Mucosa of rectum (tissue), 2 donors: ENCODE data around the gene KIF16B.

Experiments
- H3K27ac ChIP-seq, 2 donors: one replicate each; pipeline ENCODE4 v1.7.0; 2013; ENCODE audit warnings: inconsistent platforms in 2 of 2, low read depth in 2 of 2, low read length in 2 of 2
- H3K27me3 ChIP-seq, 2 donors: one replicate each; pipeline ENCODE4 v1.7.0; 2013; ENCODE audit warnings: low read length in 2 of 2; ENCODE audit not compliant: control insufficient read depth in 2 of 2, insufficient read depth in 2 of 2
- H3K36me3 ChIP-seq, 2 donors: one replicate each; pipeline ENCODE4 v1.7.0; 2013; ENCODE audit warnings: low read length in 2 of 2; ENCODE audit not compliant: control insufficient read depth in 2 of 2, insufficient read depth in 2 of 2
- H3K4me1 ChIP-seq, 2 donors: one replicate each; pipeline ENCODE4 v1.7.0; 2013; ENCODE audit warnings: low read length in 2 of 2, mild to moderate bottlenecking in 1 of 2; ENCODE audit not compliant: control insufficient read depth in 2 of 2, insufficient read depth in 2 of 2
- H3K4me3 ChIP-seq, 2 donors: one replicate each; pipeline ENCODE4 v1.7.0; 2013; ENCODE audit warnings: low read length in 2 of 2
- H3K9ac ChIP-seq, 2 donors: one replicate each; pipeline ENCODE4 v1.7.0; 2013; ENCODE audit warnings: low read length in 2 of 2, low read depth in 1 of 2, mild to moderate bottlenecking in 1 of 2
- H3K9me3 ChIP-seq, 2 donors: one replicate each; pipeline ENCODE4 v1.7.0; 2013; ENCODE audit warnings: low read length in 2 of 2; ENCODE audit not compliant: control insufficient read depth in 2 of 2
- donor health status: healthy.
- donor health status: Normal muscosa, but diverticular disease.

Gene KIF16B

GRCh38 chr20:16301986-16302385, 271.3 kb downstream of the KIF16B start:
- Histone ChIP-seq H3K27ac (no peak overlapping the region), H3K27me3 (no peaks in the 10 kb centered on the region), H3K36me3 (peaks cover 3 to 6% of the 10 kb centered on the region in 2 donors), H3K9ac (no peak overlapping the region), H3K9me3 (peaks cover 4 to 8% of the 10 kb centered on the region in 2 donors), H3K4me3 (no peak overlapping the region), H3K4me1 (no peaks in the 10 kb centered on the region)

- Histone ChIP-seq H3K9me3 (peaks cover 4 to 6% of the 10 kb centered on the region in 2 donors), H3K4me3 (no peak overlapping the region), H3K27me3 (no peaks in the 10 kb centered on the region), H3K36me3 (peaks cover 0 to 3% of the 10 kb centered on the region in 2 donors), H3K27ac (no peak overlapping the region), H3K4me1 (no peaks in the 10 kb centered on the region), H3K9ac (no peak overlapping the region)
Measured at GRCh38 chr20:16299897-16300296, 273.4 kb downstream of the KIF16B start.

- Histone ChIP-seq H3K27ac (no peak overlapping the region), H3K4me1 (no peaks in the 10 kb centered on the region), H3K27me3 (no peaks in the 10 kb centered on the region), H3K9me3 (no peaks in the 10 kb centered on the region), H3K4me3 (no peak overlapping the region), H3K9ac (no peak overlapping the region), H3K36me3 (peaks cover 0 to 3% of the 10 kb centered on the region in 2 donors)
Measured at GRCh38 chr20:16296931-16297330, 276.3 kb downstream of the KIF16B start.

- H3K9me3 ChIP-seq, result no peaks in the 10 kb centered on the region
- H3K9ac ChIP-seq, result no peak overlapping the region
- H3K27ac ChIP-seq, result no peak overlapping the region
- H3K36me3 ChIP-seq, result peaks cover 0 to 3% of the 10 kb centered on the region in 2 donors
- no peaks in the 10 kb centered on the region for H3K4me1 ChIP-seq
- no peaks in the 10 kb centered on the region for H3K27me3 ChIP-seq
- H3K4me3 ChIP-seq, result no peak overlapping the region
Measured at GRCh38 chr20:16295534-16295933, 277.7 kb downstream of the KIF16B start.

- Histone ChIP-seq H3K9me3 (no peaks in the 10 kb centered on the region), H3K4me3 (no peak overlapping the region), H3K36me3 (peaks cover 0 to 2% of the 10 kb centered on the region in 2 donors), H3K27ac (no peak overlapping the region), H3K4me1 (no peaks in the 10 kb centered on the region), H3K9ac (no peak overlapping the region), H3K27me3 (no peaks in the 10 kb centered on the region)
Measured at GRCh38 chr20:16293590-16293989, 279.7 kb downstream of the KIF16B start.

- Histone ChIP-seq H3K27ac (no peak overlapping the region), H3K9me3 (no peaks in the 10 kb centered on the region), H3K9ac (no peak overlapping the region), H3K36me3 (no peaks in the 10 kb centered on the region), H3K4me1 (no peaks in the 10 kb centered on the region), H3K4me3 (no peak overlapping the region), H3K27me3 (no peaks in the 10 kb centered on the region)
Measured at GRCh38 chr20:16292226-16292880, 280.9 kb downstream of the KIF16B start.

- H3K9me3 ChIP-seq, result no peaks in the 10 kb centered on the region
- no peak overlapping the region for H3K9ac ChIP-seq
- H3K27ac ChIP-seq, result no peak overlapping the region
- no peaks in the 10 kb centered on the region for H3K27me3 ChIP-seq
- no peaks in the 10 kb centered on the region for H3K36me3 ChIP-seq
- no peak overlapping the region for H3K4me3 ChIP-seq
- no peaks in the 10 kb centered on the region for H3K4me1 ChIP-seq
Measured at GRCh38 chr20:16290358-16290757, 282.9 kb downstream of the KIF16B start.

GRCh38 chr20:16287776-16288175, 285.5 kb downstream of the KIF16B start:
- no peak overlapping the region for H3K9ac ChIP-seq
- no peaks in the 10 kb centered on the region for H3K36me3 ChIP-seq
- H3K27me3 ChIP-seq, result no peaks in the 10 kb centered on the region

GRCh38 chr20:16286601-16287000, 286.6 kb downstream of the KIF16B start:
- Histone ChIP-seq H3K27me3 (no peaks in the 10 kb centered on the region), H3K9ac (no peak overlapping the region), H3K9me3 (no peaks in the 10 kb centered on the region), H3K27ac (no peak overlapping the region), H3K4me3 (no peak overlapping the region), H3K4me1 (peaks cover 2 to 6% of the 10 kb centered on the region in 2 donors), H3K36me3 (no peaks in the 10 kb centered on the region)

More at GRCh38 chr20:16287776-16288175, 285.5 kb downstream of the KIF16B start:
- peaks cover 2 to 6% of the 10 kb centered on the region in 2 donors for H3K4me1 ChIP-seq
- H3K9me3 ChIP-seq, result no peaks in the 10 kb centered on the region
- H3K27ac ChIP-seq, result no peak overlapping the region
- H3K4me3 ChIP-seq, result no peak overlapping the region

- Histone ChIP-seq H3K36me3 (no peaks in the 10 kb centered on the region), H3K4me1 (peaks cover 2 to 6% of the 10 kb centered on the region in 2 donors), H3K27ac (peak overlapping the region in 1 of 2 donors; percentile 9), H3K4me3 (no peak overlapping the region), H3K9me3 (no peaks in the 10 kb centered on the region), H3K9ac (no peak overlapping the region), H3K27me3 (no peaks in the 10 kb centered on the region)
Measured at GRCh38 chr20:16284385-16285100, 288.7 kb downstream of the KIF16B start.
